ENCODE measurements around the gene CTRB1. TPM values are rescaled to one million over a fixed set of nuclear protein-coding genes. Genes with fewer than 3 reads are reported as not detected.
"Not testable (repeated sequence)": the region's sequence is repeated elsewhere in the genome, so short reads cannot be mapped to it uniquely, and the experiment has no call there.

The CTRB1 gene
- total RNA-seq, 1 donor from 2014 or later = not detected

GRCh38 chr16:75239542-75240122 is 20.8 kb downstream of the CTRB1 start:
- Mint-ChIP-seq H3K36me3 (ENCODE audit: unreplicated experiment) (no peaks in the 10 kb centered on the region), H3K9me3 (ENCODE audit: unreplicated experiment) (peaks cover 30% of the 10 kb centered on the region), H3K4me1 (ENCODE audit: low read depth, unreplicated experiment) (peaks cover 35% of the 10 kb centered on the region), H3K27ac (ENCODE audit: unreplicated experiment) (peak overlapping the region; percentile 50), H3K4me3 (ENCODE audit: unreplicated experiment) (peak overlapping the region; percentile 1), H3K27me3 (ENCODE audit: unreplicated experiment) (peaks cover 17% of the 10 kb centered on the region)
- no peak for TF ChIP-seq CTCF (IDR thresholded peaks at IDR 0.05; ENCODE audit: partially characterized antibody, unreplicated experiment)
- peak; percentile 14 for DNase-seq

- peak overlapping the region; percentile 1 for H3K4me3 Mint-ChIP-seq (ENCODE audit: unreplicated experiment)
- H3K36me3 Mint-ChIP-seq (ENCODE audit: unreplicated experiment) = not testable (repeated sequence)
- peaks cover 18% of the 10 kb centered on the region for H3K27me3 Mint-ChIP-seq (ENCODE audit: unreplicated experiment)
- DNase-seq = peak; percentile 25
- peaks cover 38% of the 10 kb centered on the region for H3K4me1 Mint-ChIP-seq (ENCODE audit: low read depth, unreplicated experiment)
- H3K27ac Mint-ChIP-seq (ENCODE audit: unreplicated experiment) = peak overlapping the region; percentile 50
- H3K9me3 Mint-ChIP-seq (ENCODE audit: unreplicated experiment) = peaks cover 31% of the 10 kb centered on the region
These were observed 21.8 kb downstream of the CTRB1 start for GRCh38 chr16:75240633-75241032.

GRCh38 chr16:75241412-75241811 is 22.6 kb downstream of the CTRB1 start:
- peaks cover 17% of the 10 kb centered on the region for H3K27me3 Mint-ChIP-seq (ENCODE audit: unreplicated experiment)
- DNase-seq = peak; percentile 17
- TF ChIP-seq CTCF (IDR thresholded peaks at IDR 0.05; ENCODE audit: partially characterized antibody, unreplicated experiment) = no peak
- peaks cover 38% of the 10 kb centered on the region for H3K4me1 Mint-ChIP-seq (ENCODE audit: low read depth, unreplicated experiment)
- no peak overlapping the region for H3K27ac Mint-ChIP-seq (ENCODE audit: unreplicated experiment)
- no peaks in the 10 kb centered on the region for H3K36me3 Mint-ChIP-seq (ENCODE audit: unreplicated experiment)
- no peak overlapping the region for H3K4me3 Mint-ChIP-seq (ENCODE audit: unreplicated experiment)
- peaks cover 28% of the 10 kb centered on the region for H3K9me3 Mint-ChIP-seq (ENCODE audit: unreplicated experiment)

- Mint-ChIP-seq H3K36me3 (ENCODE audit: unreplicated experiment) (no peaks in the 10 kb centered on the region), H3K4me3 (ENCODE audit: unreplicated experiment) (no peak overlapping the region), H3K4me1 (ENCODE audit: low read depth, unreplicated experiment) (peaks cover 43% of the 10 kb centered on the region), H3K27ac (ENCODE audit: unreplicated experiment) (peak overlapping the region; percentile 59), H3K27me3 (ENCODE audit: unreplicated experiment) (peaks cover 21% of the 10 kb centered on the region), H3K9me3 (ENCODE audit: unreplicated experiment) (peaks cover 26% of the 10 kb centered on the region)
- DNase-seq = no peak
- no peak for TF ChIP-seq CTCF (IDR thresholded peaks at IDR 0.05; ENCODE audit: partially characterized antibody, unreplicated experiment)
These were observed 23.2 kb downstream of the CTRB1 start for GRCh38 chr16:75241955-75242354.

GRCh38 chr16:75242436-75243078 is 23.8 kb downstream of the CTRB1 start:
- not testable (repeated sequence) for H3K36me3 Mint-ChIP-seq (ENCODE audit: unreplicated experiment); H3K4me3 Mint-ChIP-seq (ENCODE audit: unreplicated experiment); DNase-seq
- H3K4me1 Mint-ChIP-seq (ENCODE audit: low read depth, unreplicated experiment) = peaks cover 45% of the 10 kb centered on the region
- H3K27ac Mint-ChIP-seq (ENCODE audit: unreplicated experiment) = peak overlapping the region; percentile 84
- peaks cover 23% of the 10 kb centered on the region for H3K27me3 Mint-ChIP-seq (ENCODE audit: unreplicated experiment)
- peaks cover 26% of the 10 kb centered on the region for H3K9me3 Mint-ChIP-seq (ENCODE audit: unreplicated experiment)

- no peak for TF ChIP-seq CTCF (IDR thresholded peaks at IDR 0.05; ENCODE audit: partially characterized antibody, unreplicated experiment)
- Mint-ChIP-seq H3K36me3 (ENCODE audit: unreplicated experiment) (no peaks in the 10 kb centered on the region), H3K4me1 (ENCODE audit: low read depth, unreplicated experiment) (peaks cover 54% of the 10 kb centered on the region), H3K4me3 (ENCODE audit: unreplicated experiment) (peak overlapping the region; percentile 55), H3K27ac (ENCODE audit: unreplicated experiment) (peak overlapping the region; percentile 90), H3K27me3 (ENCODE audit: unreplicated experiment) (peaks cover 31% of the 10 kb centered on the region), H3K9me3 (ENCODE audit: unreplicated experiment) (peaks cover 32% of the 10 kb centered on the region)
- DNase-seq = no peak
These were observed 25.0 kb downstream of the CTRB1 start for GRCh38 chr16:75243667-75244224.
